NOMO-1 treated with dmso at 0.1 percent for 144 hours (cell line): ENCODE results near the gene ARFIP2.
A peak's percentile ranks its signal among the peaks of the same experiment; 100 is the strongest.

Source experiments
- DNase-seq: peaks from one replicate; lab custom pipeline; 2025; ENCODE audit not compliant: unreplicated experiment; lab: John Stamatoyannopoulos, UW

Gene ARFIP2

DNA sequence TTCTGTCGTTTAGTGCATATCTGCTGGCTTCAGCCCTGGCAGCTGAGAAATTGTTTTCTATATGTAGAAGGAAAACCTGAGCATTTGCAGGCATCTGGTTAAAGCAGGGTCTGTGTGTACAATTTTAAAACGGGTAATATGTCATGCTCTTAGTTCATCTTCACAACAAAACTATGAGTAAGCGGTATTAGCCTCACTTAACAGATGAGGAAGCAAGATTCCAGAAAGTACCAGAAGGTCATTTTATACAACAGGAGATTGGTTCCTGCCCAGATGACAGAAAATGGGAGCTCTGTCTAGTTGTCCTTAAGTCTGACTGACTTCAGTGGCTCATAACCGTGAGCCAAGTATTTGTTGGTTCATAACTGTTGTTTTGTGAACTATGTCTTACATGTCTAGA, 1.3 kb upstream of the ARFIP2 start:
- DNase-seq: no peak

DNA sequence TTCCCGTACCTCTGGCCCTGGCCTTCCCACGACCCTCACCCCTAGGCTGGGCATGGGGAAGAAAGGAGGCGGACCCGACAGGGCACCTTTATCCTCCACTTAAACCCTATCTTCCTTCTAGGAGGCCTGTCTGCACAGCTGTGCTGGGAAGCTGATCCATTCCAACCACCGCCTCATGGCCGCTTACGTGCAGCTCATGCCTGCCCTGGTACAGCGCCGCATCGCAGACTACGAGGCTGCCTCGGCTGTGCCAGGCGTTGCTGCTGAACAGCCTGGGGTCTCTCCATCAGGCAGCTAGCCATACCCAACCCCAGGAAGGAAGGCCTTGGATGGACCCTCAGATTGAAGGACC, 769 bp upstream of the ARFIP2 start:
- DNase-seq: no peak

GRCh38 chr11:6480299-6480914, 724 bp downstream of the ARFIP2 start:
- no peak for DNase-seq

- DNase-seq: no peak
These were observed 4.6 kb downstream of the ARFIP2 start for GRCh38 chr11:6476571-6476970.

- DNase-seq: no peak
These were observed 5.2 kb downstream of the ARFIP2 start for GRCh38 chr11:6475936-6476335.

- no peak for DNase-seq
These were observed 6.2 kb downstream of the ARFIP2 start for GRCh38 chr11:6474806-6475500.

- no peak for DNase-seq
These were observed 6.7 kb downstream of the ARFIP2 start for GRCh38 chr11:6474413-6474792.

GRCh38 chr11:6473451-6474412, 7.4 kb downstream of the ARFIP2 start, which contains the start of gene TRIM3:
TSS of gene TRIM3 (minus strand) at chr11:6473941. CDS start at chr11:6465695, 8,246 bp downstream.
- DNase-seq: peak; percentile 35

DNA sequence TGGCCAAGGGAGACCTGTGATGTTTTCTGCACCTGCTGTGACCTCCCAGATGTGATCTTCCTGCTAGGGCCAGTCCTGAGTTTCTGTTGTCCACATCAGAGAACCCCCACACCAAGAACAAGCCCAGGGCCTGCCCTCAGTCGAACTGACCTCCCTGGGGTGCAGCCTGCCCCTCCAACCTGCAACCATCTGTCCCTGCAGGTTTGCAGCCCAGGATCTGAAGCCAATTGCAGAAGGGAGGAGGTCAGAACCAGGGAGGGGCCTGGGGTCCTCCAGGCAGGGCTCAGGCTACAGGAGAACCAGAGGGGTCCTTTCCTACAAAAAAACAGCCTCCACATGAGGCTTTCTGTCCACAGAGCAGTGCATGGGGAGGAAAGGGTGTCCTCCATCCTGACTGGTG, 8.2 kb downstream of the ARFIP2 start:
- DNase-seq: no peak

GRCh38 chr11:6469599-6469998, 11.5 kb downstream of the ARFIP2 start:
- DNase-seq: no peak

- DNase-seq: no peak
These were observed 12.2 kb downstream of the ARFIP2 start for GRCh38 chr11:6468712-6469495.

DNA sequence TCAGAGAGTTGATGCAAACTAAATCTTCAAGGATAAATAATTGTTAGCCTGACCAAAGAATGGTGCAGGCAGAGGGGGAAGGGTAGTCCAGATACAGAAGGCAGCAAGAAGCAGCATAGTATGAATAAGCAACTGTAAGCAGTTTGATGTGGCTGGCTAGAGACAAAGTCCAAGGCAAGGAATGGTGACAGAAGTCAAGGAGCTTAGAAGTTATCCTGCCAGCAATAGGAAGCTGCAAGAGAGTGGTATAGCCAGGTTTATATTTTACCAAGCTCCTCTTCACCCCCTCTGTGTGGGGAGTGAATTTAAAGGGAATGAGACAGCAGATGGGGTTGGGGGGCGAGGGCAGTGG, 22.1 kb downstream of the ARFIP2 start:
- no peak for DNase-seq

GRCh38 chr11:6458352-6459098, 22.6 kb downstream of the ARFIP2 start:
- no peak for DNase-seq

- DNase-seq: no peak
These were observed 23.4 kb downstream of the ARFIP2 start for GRCh38 chr11:6457581-6458320.

DNA sequence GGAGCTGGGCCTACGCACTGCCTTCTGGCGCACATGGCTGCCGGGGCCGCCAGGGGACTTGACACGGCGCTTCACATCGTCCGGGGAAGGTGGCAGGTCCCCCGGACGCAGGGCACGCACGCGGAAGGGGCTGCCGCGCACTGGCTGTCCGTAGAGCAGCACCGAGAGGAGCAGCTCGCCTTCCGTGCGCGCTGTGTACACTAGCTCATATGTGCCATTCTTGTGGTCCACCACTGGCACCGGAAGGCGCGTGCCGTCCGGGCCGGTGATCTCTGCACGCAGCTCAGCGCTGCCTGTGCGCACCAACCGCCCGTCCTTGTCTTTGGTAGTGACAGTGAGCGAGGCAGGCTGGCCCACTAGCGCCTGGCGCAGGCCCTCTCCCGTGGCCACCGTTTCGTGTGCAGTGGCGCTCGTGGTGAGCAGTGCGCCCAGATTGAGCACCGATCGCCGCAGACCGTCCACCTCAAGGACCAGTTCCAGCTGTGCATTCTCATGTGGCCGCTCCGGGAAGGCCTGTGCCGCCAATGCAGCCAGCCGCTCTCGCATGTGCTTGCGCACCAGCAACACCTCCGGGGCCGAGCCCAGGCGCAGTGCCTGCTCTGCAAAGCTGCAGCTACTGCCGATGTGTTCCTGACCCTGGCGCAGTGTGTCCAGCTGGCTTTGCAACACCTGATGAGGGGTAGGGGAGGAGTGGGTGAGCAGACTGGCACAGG, 24.6 kb downstream of the ARFIP2 start:
- DNase-seq: no peak

DNA sequence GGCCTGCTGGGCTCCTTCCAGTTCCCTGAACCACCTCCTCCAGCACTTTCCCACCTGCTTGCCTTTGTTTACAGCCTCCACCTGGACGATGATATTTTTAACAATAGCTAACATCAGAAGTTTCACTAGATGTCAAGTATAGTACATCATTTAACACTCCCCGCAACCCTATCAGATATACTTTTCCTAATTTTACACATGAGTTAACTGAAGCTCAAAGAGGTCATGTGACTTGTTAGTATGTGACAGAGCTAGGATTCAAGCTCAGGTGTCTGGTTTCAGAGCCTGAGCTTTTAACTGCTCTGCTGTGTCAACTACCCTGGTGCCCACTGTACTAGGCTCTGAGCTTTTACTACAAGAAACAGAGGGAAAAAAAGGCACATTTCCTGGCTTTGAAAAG, 26.1 kb downstream of the ARFIP2 start:
- no peak for DNase-seq

DNA sequence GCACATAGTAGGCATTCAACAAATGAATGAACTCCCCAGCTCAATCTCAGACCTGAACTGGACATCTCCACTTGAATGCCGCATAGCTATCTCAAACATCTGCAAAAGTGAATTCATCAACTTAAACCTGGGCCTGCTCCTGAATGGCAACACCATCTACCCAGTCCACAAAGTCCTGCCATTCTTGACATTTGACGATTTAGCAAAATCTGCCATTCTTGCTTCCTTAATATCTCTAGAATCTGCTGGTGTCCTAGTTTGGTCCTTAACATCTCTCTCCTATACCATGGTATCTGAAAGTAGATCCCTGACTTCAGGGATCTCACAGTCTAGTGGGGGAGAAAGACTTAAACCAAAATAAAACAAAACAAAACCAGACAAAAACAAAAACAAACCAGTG, 28.0 kb downstream of the ARFIP2 start:
- no peak for DNase-seq

GRCh38 chr11:6452219-6452618, 28.9 kb downstream of the ARFIP2 start:
- no peak for DNase-seq

DNA sequence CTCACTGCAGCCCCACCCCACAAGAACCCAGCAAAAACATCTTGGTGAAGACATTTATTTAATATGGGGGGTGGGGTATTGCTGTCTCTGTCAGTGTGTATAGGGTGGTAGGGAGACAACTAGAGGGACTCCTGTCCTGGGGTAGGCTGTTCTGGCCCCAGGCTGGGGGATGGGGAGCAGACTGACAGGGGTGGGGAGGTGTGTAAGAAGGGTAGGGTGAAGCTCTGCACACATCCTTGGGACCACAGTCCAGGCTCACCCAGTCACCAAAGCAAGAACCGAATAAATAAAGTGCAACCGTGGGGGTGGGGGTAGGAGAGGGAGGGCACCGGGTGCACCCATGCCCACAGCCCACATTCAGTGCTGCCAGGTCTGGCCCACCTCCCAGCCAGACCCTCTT, 32.6 kb downstream of the ARFIP2 start:
- no peak for DNase-seq
